ENCODE results near the gene MACO1. TPM values are rescaled to one million over a fixed set of nuclear protein-coding genes. Genes with fewer than 3 reads are reported as not detected.

Gene MACO1
- total and polyA plus RNA-seq, 9 of the 15 experiments (the other 6 are each of a cell fraction or from before 2014, with no cell fraction given) = 4.6 to 28.4 (median 21.7) TPM

- TF ChIP-seq ZBTB49 (CRISPR knock-in tag; IDR thresholded peaks at IDR 0.05; ENCODE audit: borderline replicate concordance) (no peak), C11orf30 (IDR thresholded peaks at IDR 0.05; ENCODE audit: low read depth) (peak; percentile 88), ETS1 (conservative IDR thresholded peaks at IDR 0.05; ENCODE audit: control insufficient read depth, low read depth, low read length) (peak; percentile 89), ETV5 (CRISPR knock-in tag; IDR thresholded peaks at IDR 0.05; ENCODE audit: low read depth) (peak; percentile 73), GTF2E2 (tag; IDR thresholded peaks at IDR 0.05) (no peak; the same call in 1 of the 2 replicates), PCBP1 (IDR thresholded peaks at IDR 0.05; ENCODE audit: low read depth, low read length, poor library complexity, severe bottlenecking) (peak; percentile 28), MTA3 (IDR thresholded peaks at IDR 0.05; ENCODE audit: borderline replicate concordance) (peak; percentile 98), SFPQ (IDR thresholded peaks at IDR 0.05; ENCODE audit: low read depth, low read length) (no peak), PRDM10 (IDR thresholded peaks at IDR 0.05; ENCODE audit: partially characterized antibody) (peak; percentile 45), PHTF2 (CRISPR knock-in tag; IDR thresholded peaks at IDR 0.05) (no peak), KDM1A (IDR thresholded peaks at IDR 0.05) (peak; percentile 51 to 71; a peak in 2 of 4 replicates), ZNF583 (CRISPR knock-in tag; IDR thresholded peaks at IDR 0.05) (no peak), ZNF224 (CRISPR knock-in tag; IDR thresholded peaks at IDR 0.05) (peak; percentile 77; the same call in 1 of the 2 replicates), TBL1XR1 (IDR thresholded peaks at IDR 0.05; ENCODE audit: low read length in 2 of 2) (peak; percentile 20 to 35; a peak in 1 of 4 replicates), ELK3 (CRISPR knock-in tag; IDR thresholded peaks at IDR 0.05) (no peak), KLF6 (CRISPR knock-in tag; IDR thresholded peaks at IDR 0.05; ENCODE audit: borderline replicate concordance) (no peak)
Observed at GRCh38 chr1:25430073-25430966, at the start of gene MACO1 (continued).

Measured in K562 (cell line).